ENCODE results near the gene CCDC107.

- TF ChIP-seq CTCF (IDR thresholded peaks at IDR 0.05; ENCODE audit: poor library complexity) (no peak), EZH2phosphoT487 (IDR thresholded peaks at IDR 0.05; ENCODE audit: low read depth, severe bottlenecking, unreplicated experiment) (no peak), EZH2 (IDR thresholded peaks at IDR 0.05; ENCODE audit: borderline replicate concordance) (no peak)
Measured at GRCh38 chr9:35661756-35662350, 3.8 kb downstream of the CCDC107 start.

Data from hepatocyte (in vitro differentiated cells).